GM23338 (cell line): ENCODE data around the gene CFAP77. TPM values are rescaled to one million over a fixed set of nuclear protein-coding genes. Genes with fewer than 3 reads are reported as not detected.

Experiments
- ATAC-seq: fragments of 200-7000 bp; cut with Tn5 transposase; 3 replicates; pipeline ENCODE4 v1.9.1; 2020
- DNase-seq: peaks from one replicate; pipeline ENCODE4 v3.0.0-alpha.2; 2015; ENCODE audit warnings: low spot score
- H2AFZ ChIP-seq: fragments of 200-600 bp; sonication (generic); 2 replicates; pipeline ENCODE4 v1.8.0; 2016; ENCODE audit warnings: antibody characterized with exemption, mild to moderate bottlenecking, moderate library complexity
- H3F3A ChIP-seq: fragments of 200-600 bp; sonication (generic); replicated peaks from 2 replicates; pipeline ENCODE4 v1.8.0; 2017; ENCODE audit warnings: antibody characterized with exemption, mixed run types, low read depth
- H3K27ac ChIP-seq: fragments of 200-600 bp; sonication (generic); 2 replicates; pipeline ENCODE4 v1.6.1; 2016; ENCODE audit warnings: low read depth
- H3K27me3 ChIP-seq: fragments of 200-600 bp; sonication (generic); 2 replicates; pipeline ENCODE4 v1.8.0; 2016; ENCODE audit warnings: mild to moderate bottlenecking, mixed run types, moderate library complexity; ENCODE audit not compliant: insufficient read depth
- H3K36me3 ChIP-seq: fragments of 200-600 bp; sonication (generic); 2 replicates; pipeline ENCODE4 v1.8.0; 2016; ENCODE audit warnings: mild to moderate bottlenecking; ENCODE audit not compliant: insufficient read depth
- H3K4me1 ChIP-seq: fragments of 200-600 bp; sonication (generic); 2 replicates; pipeline ENCODE4 v1.8.0; 2016; ENCODE audit warnings: mild to moderate bottlenecking, moderate library complexity; ENCODE audit not compliant: insufficient read depth
- H3K4me2 ChIP-seq: fragments of 200-600 bp; sonication (generic); 2 replicates; pipeline ENCODE4 v1.7.1; 2017; ENCODE audit warnings: mixed run types
- H3K4me3 ChIP-seq: fragments of 200-600 bp; sonication (generic); 2 replicates; pipeline ENCODE4 v1.6.1; 2016; ENCODE audit warnings: mixed run types
- H3K79me2 ChIP-seq: fragments of 200-600 bp; sonication (generic); replicated peaks from 2 replicates; pipeline ENCODE4 v1.8.0; 2017; ENCODE audit warnings: mild to moderate bottlenecking; ENCODE audit not compliant: insufficient read depth
- H3K9me2 ChIP-seq: fragments of 200-600 bp; sonication (generic); 2 replicates; pipeline ENCODE4 v1.8.0; 2017; ENCODE audit not compliant: insufficient read depth
- H4K20me1 ChIP-seq: fragments of 200-600 bp; sonication (generic); replicated peaks from 2 replicates; pipeline ENCODE4 v1.8.0; 2017; ENCODE audit warnings: mild to moderate bottlenecking; ENCODE audit not compliant: insufficient read depth
- H3K27ac Mint-ChIP-seq: 2 replicates; pipeline ENCODE4 v1.8.0; 2020; ENCODE audit warnings: inconsistent platforms, mild to moderate bottlenecking, moderate library complexity, mixed read lengths
- H3K27me3 Mint-ChIP-seq: 3 replicates; pipeline ENCODE4 v1.8.0; 2022; ENCODE audit warnings: low read depth, mild to moderate bottlenecking, moderate library complexity, mixed read lengths, inconsistent platforms; ENCODE audit not compliant: insufficient read depth, poor library complexity
- H3K36me3 Mint-ChIP-seq: 3 replicates; pipeline ENCODE4 v1.8.0; 2021; ENCODE audit warnings: low read depth, mild to moderate bottlenecking, inconsistent platforms, moderate library complexity, mixed read lengths
- H3K4me1 Mint-ChIP-seq: 3 replicates; pipeline ENCODE4 v1.8.0; 2020; ENCODE audit warnings: mild to moderate bottlenecking, inconsistent platforms, mixed read lengths
- H3K4me3 Mint-ChIP-seq: 3 replicates; pipeline ENCODE4 v1.8.0; 2021; ENCODE audit warnings: moderate library complexity, mild to moderate bottlenecking, inconsistent platforms, mixed read lengths
- H3K9me3 Mint-ChIP-seq: 3 replicates; pipeline ENCODE4 v1.8.0; 2020; ENCODE audit warnings: moderate library complexity, mild to moderate bottlenecking, inconsistent platforms, mixed read lengths
- CREB1 ChIP-seq: fragments of 250-450 bp; sonication (Bioruptor Pico); IDR thresholded peaks from 2 replicates; pipeline ENCODE4 v1.5.0; 2020; ENCODE audit warnings: low read depth, mild to moderate bottlenecking, moderate library complexity
- ETS1 ChIP-seq: IDR thresholded peaks from 2 replicates; pipeline ENCODE4 v1.6.1; 2016; ENCODE audit warnings: antibody characterized with exemption
- EZH2phosphoT487 ChIP-seq: fragments of 200-600 bp; sonication (generic); IDR thresholded peaks from one replicate; pipeline ENCODE4 v1.8.1; 2018; ENCODE audit warnings: antibody characterized with exemption; ENCODE audit not compliant: unreplicated experiment
- POLR2AphosphoS5 ChIP-seq: IDR thresholded peaks from 2 replicates; pipeline ENCODE4 v1.6.1; 2016; ENCODE audit warnings: antibody characterized with exemption, low read depth
- ZNF462 ChIP-seq: fragments of 250-450 bp; sonication (Bioruptor Pico); IDR thresholded peaks from 2 replicates; pipeline ENCODE4 v1.5.0; 2020; ENCODE audit warnings: mild to moderate bottlenecking, moderate library complexity
- polyA plus RNA-seq: library from polyadenylated mRNA; unstranded; fragments of >200 nt; fragmentation: Nextera tagmentation; extraction: Ambion mirVana; gene quantifications from 2 replicates; pipeline ENCODE4 v1.2.1, GENCODE V29; 2016
- total RNA-seq: library from RNA; depleted of rRNA; stranded (reverse); fragments of >200 nt; shearing (Covaris generic); gene quantifications from 2 replicates; pipeline ENCODE4 v1.2.3, GENCODE V29; 2014
- TF ChIP-seq, protein P1 (sequence below): IDR thresholded peaks from one replicate; pipeline ENCODE4 v1.6.1; 2018; ENCODE audit warnings: antibody characterized with exemption; ENCODE audit not compliant: unreplicated experiment

CFAP77 gene
- total and polyA plus RNA-seq, 2 experiments from 2014 or later, result 0.97 to 1.3 TPM

DNA sequence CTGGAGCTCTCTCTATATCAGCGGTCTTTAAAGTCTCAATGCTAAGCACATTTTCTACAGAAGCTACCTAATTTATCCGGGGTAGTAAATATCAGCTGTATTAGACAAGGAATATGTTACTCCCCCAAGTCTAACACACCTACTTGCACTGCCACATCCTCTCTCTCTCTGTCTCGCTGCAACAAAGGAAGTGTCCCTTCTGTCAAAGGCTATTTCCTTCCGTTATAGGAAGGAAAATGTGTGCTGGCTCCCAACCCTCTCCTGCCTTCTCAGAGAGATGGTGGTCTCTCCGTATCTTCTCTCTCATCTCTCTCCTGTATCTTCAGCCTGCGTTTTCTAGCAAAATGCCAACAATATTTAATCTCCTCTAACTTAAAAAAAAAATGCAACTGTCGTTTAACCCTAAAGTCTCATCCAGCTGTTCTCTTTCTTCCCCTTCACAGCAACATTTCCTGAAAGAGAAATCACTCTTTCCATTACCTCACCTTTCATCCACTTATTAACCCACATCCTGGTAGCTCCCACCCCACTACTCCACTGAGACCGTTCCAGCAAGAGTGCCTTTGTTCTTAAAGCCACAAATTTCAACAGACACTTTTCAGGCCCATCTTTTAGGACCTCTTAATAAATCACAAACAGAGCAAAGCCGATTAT, 5.7 kb upstream of the CFAP77 start (continued):
- TF ChIP-seq ZNF462, result no peak
- TF ChIP-seq, protein P1, sequence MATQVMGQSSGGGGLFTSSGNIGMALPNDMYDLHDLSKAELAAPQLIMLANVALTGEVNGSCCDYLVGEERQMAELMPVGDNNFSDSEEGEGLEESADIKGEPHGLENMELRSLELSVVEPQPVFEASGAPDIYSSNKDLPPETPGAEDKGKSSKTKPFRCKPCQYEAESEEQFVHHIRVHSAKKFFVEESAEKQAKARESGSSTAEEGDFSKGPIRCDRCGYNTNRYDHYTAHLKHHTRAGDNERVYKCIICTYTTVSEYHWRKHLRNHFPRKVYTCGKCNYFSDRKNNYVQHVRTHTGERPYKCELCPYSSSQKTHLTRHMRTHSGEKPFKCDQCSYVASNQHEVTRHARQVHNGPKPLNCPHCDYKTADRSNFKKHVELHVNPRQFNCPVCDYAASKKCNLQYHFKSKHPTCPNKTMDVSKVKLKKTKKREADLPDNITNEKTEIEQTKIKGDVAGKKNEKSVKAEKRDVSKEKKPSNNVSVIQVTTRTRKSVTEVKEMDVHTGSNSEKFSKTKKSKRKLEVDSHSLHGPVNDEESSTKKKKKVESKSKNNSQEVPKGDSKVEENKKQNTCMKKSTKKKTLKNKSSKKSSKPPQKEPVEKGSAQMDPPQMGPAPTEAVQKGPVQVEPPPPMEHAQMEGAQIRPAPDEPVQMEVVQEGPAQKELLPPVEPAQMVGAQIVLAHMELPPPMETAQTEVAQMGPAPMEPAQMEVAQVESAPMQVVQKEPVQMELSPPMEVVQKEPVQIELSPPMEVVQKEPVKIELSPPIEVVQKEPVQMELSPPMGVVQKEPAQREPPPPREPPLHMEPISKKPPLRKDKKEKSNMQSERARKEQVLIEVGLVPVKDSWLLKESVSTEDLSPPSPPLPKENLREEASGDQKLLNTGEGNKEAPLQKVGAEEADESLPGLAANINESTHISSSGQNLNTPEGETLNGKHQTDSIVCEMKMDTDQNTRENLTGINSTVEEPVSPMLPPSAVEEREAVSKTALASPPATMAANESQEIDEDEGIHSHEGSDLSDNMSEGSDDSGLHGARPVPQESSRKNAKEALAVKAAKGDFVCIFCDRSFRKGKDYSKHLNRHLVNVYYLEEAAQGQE, result no peak

- peaks cover 21% of the 10 kb centered on the region for H3K4me1 ChIP-seq
- H3K9me2 ChIP-seq, result no peaks in the 10 kb centered on the region
- H3K4me3 ChIP-seq, result peak within 1 kb of the TSS; percentile 62
- DNase-seq, result peak; percentile 97
- H3K27me3 ChIP-seq, result peaks cover 30% of the 10 kb centered on the region
- H3K4me3 Mint-ChIP-seq, result peak within 1 kb of the TSS; percentile 95
- peaks cover 20% of the 10 kb centered on the region for H3K4me1 Mint-ChIP-seq
- TF ChIP-seq CREB1 (CRISPR knock-in tag) (peak; percentile 84), POLR2AphosphoS5 (peak; percentile 79), ETS1 (peak; percentile 61), EZH2phosphoT487 (no peak)
- peak within 1 kb of the TSS; percentile 71 for H3K27ac Mint-ChIP-seq
- peaks cover 3% of the 10 kb centered on the region for H3K36me3 ChIP-seq
- H4K20me1 ChIP-seq, result peaks cover 9% of the 10 kb centered on the region
- H3K27me3 Mint-ChIP-seq, result peaks cover 24% of the 10 kb centered on the region
- H3F3A ChIP-seq, result no peaks in the 10 kb centered on the region; the same call in 1 of the 2 replicates
- peak within 1 kb of the TSS; percentile 90 for H2AFZ ChIP-seq
- peak; percentile 65 for ATAC-seq
- 0 out of 2 replicates have a peak within 1 kb of the TSS, but pooled peaks have one; percentile 69 for H3K27ac ChIP-seq
- H3K79me2 ChIP-seq, result peaks cover 48% of the 10 kb centered on the region
- H3K36me3 Mint-ChIP-seq, result peaks cover 18% of the 10 kb centered on the region
- no peaks in the 10 kb centered on the region for H3K9me3 Mint-ChIP-seq
- peak within 1 kb of the TSS; percentile 93 for H3K4me2 ChIP-seq
These were observed 3.4 kb upstream of the CFAP77 start, which contains the start of gene TTF1 for GRCh38 chr9:132406554-132407122. TSS of gene TTF1 (minus strand) at chr9:132406840. CDS start at chr9:132402821, 4,019 bp downstream.
